GM18870 (cell line): Measurements from ENCODE around the gene RPP30.

Experiments
- ATAC-seq: cut with Tn5 transposase; IDR thresholded peaks from one replicate; pipeline ENCODE4 v1.9.1; 2021; ENCODE audit warnings: moderate library complexity; ENCODE audit not compliant: unreplicated experiment

Gene RPP30

GRCh38 chr10:90916392-90917237 is 44.8 kb downstream of the RPP30 start:
- no peak for ATAC-seq

GRCh38 chr10:90917238-90917967 is 45.6 kb downstream of the RPP30 start:
- ATAC-seq: no peak

DNA sequence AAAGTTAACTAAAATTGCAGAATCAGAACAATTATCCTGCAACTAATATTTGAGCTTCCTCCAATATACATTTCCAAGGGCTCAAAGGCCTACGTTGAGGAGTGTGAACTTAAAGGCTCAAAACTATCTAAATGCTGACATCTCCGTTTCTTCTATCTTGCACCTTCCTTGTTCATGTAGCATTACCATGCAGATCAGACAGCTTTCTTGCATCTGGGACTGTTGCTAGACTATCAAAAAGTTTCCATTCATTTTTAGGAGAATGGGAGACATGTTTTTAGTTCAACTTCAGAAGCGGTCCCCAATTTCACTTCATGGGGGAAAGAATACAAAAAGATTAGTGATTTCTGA is 46.2 kb downstream of the RPP30 start:
- no peak for ATAC-seq

GRCh38 chr10:90919683-90920574 is 48.2 kb downstream of the RPP30 start:
- no peak for ATAC-seq

DNA sequence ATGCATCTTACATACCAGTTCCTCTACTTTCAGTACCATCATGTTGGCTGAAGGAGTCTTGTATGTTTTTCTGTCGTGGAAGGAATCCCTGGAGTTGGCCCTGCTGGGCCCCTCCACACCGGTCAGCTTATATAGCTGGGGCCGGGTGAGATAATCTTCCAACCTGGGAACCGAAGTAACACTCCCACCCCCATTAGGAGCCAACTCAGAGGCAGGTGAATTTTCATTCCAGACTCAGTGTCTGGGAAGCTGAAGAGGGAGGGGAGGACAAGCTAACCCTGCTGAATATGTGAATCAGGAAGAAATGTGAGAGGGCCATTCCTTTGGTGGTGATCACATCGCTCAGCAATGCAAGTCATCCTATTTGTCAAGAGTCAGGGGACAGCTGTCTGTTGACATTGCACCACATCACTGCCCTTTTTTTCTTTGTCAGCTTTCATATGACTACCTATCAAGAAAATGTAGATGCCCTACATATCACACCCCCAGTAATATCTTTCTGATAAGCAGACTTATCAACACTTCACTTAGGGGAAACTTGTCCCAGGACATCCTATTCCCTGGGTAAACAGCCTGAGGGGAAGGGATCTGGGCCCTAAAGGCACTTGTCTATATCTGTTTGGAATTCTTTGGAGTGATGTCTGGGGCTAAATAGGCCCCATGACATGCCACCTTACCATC is 49.4 kb downstream of the RPP30 start, which contains the start of gene ANKRD1:
TSS of gene ANKRD1 (minus strand) at position 102 of the 681 bp plus-strand sequence. CDS start at position 42, 60 bp downstream.
- no peak for ATAC-seq

DNA sequence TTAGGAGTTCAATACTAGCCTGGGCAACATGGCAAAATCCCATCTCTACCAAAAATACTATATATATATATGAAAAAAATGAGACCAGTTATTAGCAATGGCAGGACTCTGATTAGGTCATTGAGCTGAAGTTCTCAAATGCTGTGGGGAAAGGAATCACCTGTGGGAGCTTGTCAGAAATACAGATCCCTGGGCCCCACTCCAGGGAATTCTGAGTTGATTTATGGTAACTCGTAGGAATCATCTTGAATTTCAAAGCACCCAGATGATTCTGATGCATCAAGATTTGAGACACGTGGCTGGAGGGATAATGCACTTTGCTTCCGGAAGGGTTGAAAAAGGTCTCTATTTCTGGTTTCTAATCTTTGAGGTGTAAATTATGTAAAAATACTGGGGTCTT is 50.1 kb downstream of the RPP30 start:
- ATAC-seq: no peak

DNA sequence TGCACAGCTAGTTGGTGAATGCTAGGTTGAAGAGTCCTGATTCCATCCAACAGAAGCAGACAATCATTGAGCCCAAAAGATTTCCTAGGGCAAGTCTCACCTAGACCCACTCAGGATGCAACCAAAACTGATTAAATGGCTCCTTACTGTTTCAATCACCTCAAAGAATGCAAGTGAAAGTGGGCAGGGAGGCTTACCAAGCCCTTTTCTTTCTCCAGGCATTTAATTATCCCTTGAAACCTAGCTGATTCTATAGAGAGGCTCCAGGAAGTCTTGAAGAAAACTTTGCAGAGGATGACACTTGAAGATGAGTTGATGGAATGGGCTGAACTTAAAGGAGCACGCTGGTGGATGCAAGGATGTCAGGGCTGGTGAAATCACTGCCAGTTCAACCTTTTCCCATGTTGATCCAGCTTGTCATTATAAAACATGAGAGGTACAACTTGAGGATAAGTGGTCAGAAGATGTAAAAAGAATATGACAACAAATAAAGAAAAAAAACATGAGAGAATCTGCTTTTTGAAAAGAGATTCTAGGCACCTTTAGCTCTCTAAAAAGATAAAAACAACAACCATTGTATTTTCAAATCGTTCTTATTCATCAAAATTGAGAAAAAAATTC is 51.4 kb downstream of the RPP30 start:
- ATAC-seq: no peak

- ATAC-seq: no peak
These were observed 52.8 kb downstream of the RPP30 start for GRCh38 chr10:90924552-90924951.

DNA sequence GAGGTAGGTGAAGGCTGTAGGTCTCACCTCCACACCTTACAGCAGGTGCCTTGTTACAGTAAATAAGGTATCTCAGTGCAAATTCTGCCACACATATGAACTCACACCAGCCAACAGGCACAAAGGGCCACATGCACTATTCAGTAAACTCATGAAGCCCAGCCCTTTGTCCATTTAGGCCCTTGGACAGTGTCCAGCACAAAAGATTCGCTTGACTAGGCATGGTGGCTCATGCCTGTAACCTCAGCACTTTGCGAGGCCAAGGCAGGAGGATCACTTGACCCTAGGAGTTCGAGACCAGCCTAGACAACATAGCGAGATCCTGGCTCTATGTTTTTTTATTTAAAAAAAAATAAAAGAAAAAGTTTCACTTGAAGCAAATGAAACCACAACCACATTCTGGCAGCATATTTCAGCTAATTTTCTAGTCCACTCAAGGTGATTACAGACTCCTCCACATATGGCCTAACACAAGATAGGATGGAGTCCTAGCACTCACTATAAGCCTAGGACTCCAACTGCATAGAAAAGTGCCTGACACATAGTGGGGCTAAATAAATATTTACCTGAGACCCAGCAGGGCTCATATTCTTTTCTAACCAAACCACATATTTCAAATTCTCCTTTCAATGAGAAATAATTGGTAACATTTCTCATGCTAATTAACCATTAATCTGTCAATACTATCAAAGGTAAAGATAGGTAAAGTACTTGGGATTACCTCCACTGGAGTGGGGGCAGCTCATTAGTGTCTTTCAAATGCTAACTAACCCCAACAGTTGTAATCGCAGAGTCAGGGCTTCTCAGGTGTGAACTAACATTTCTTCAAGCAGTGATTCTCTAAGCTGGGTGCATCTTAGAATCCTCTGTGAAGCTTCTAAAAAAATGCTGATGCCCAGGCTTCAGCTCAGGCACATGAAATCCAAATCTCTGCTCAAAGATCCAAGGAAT is 53.6 kb downstream of the RPP30 start:
- ATAC-seq: no peak

- ATAC-seq: no peak
These were observed 55.5 kb downstream of the RPP30 start for GRCh38 chr10:90927293-90927692.

DNA sequence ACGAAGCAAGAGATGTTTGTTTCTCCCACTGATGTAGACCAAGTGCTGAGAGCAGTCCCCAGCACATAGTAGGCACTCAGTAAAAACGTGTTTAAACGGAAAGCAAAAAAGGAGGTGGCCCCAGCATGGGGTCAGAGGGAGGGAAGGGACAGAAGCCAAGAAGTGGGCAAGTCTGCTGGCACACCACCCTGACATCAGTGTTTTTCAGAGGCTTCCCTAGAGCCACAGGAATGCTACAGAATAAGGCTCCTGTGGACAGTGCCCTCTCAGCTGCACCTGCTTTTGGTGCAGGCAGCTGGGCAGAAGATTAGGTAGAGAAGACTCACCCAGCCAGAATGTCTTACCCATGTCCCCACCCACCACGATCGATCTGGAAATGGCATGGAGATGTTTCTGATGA is 57.4 kb downstream of the RPP30 start:
- ATAC-seq: no peak

DNA sequence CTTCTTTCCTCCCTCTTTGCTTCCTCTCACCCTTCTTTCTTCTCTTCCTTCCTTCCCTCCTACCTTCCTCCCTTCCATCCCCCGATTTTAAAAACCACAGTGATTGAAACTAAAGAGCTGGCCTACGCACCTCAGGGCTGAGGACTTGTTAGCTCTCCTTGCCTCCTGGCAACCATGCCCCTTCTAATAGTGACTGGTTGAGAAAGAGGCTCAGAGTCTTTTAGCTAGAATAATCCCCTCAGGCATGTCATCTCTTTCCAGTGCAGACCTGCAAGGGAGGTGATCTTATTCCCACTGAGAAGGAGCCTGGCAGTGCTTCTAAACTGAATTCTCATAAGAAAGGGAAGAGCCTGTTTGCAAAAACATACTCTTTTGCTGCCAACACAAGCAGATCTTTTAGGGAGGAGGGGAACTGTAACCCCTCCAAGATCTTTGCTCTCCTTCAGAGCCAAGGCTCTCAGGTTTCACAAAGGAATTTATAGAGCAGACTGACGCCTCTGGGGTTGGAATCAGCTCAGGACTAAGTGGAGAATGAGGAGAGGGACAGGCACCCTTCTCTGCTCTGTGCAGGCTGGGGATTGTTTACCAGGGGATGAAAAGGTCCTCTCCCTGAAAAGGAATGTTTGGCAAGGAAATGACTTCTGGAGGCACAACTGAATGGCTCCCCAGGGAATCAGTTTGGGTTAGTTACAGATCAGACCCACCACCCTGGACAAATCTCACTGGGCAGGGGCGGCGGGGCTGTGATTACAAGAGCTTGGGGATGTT is 58.5 kb downstream of the RPP30 start:
- ATAC-seq: no peak

- no peak for ATAC-seq
These were observed 59.4 kb downstream of the RPP30 start for GRCh38 chr10:90930971-90931871.

- ATAC-seq: no peak
These were observed 64.0 kb downstream of the RPP30 start for GRCh38 chr10:90935581-90936275.

DNA sequence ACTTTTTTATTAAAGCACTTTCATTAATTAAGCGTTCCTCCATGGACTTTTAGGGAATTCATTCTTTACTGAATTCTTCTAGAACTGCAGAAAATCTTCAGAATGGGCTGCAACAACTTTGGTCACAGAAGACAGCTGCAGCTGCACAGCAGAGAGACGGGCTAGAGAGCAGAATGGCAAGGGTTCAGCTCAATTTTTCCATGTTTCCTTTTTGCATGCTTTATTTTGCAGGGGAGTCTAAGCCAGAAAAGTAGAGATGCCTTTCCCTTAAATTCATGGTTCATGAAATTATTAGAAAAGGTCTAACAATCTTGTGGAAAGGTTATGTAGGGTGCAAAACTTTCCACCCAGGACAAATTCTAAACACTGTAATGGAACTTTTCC is 64.5 kb downstream of the RPP30 start:
- no peak for ATAC-seq

- no peak for ATAC-seq
These were observed 66.0 kb downstream of the RPP30 start for GRCh38 chr10:90937645-90938258.
